Stomach smooth muscle (tissue), 2 donors: ENCODE results near the gene CD52.
"Not testable (repeated sequence)": the region's sequence is repeated elsewhere in the genome, so short reads cannot be mapped to it uniquely, and the experiment has no call there.

Experiments
- H3K27ac ChIP-seq: one replicate; pipeline ENCODE4 v1.7.0; 2013; ENCODE audit warnings: mild to moderate bottlenecking, low read length, inconsistent platforms
- H3K27me3 ChIP-seq, 2 donors: one replicate each; pipeline ENCODE4 v1.7.0; 2013; ENCODE audit warnings: low read length in 2 of 2; ENCODE audit not compliant: insufficient read depth in 2 of 2, control insufficient read depth in 1 of 2
- H3K36me3 ChIP-seq, 2 donors: one replicate each; pipeline ENCODE4 v1.7.0; 2013; ENCODE audit warnings: low read length in 2 of 2; ENCODE audit not compliant: control insufficient read depth in 2 of 2, insufficient read depth in 2 of 2
- H3K4me1 ChIP-seq: one replicate; pipeline ENCODE4 v1.7.0; 2013; ENCODE audit warnings: low read length; ENCODE audit not compliant: control insufficient read depth, insufficient read depth
- H3K4me3 ChIP-seq, 2 donors: one replicate each; pipeline ENCODE4 v1.7.0; 2013; ENCODE audit warnings: low read length in 2 of 2
- H3K9ac ChIP-seq, 2 donors: one replicate each; pipeline ENCODE4 v1.7.0; 2013; ENCODE audit warnings: low read length in 2 of 2, mild to moderate bottlenecking in 1 of 2
- H3K9me3 ChIP-seq, 2 donors: one replicate each; pipeline ENCODE4 v1.7.0; 2013; ENCODE audit warnings: low read length in 2 of 2; ENCODE audit not compliant: control insufficient read depth in 2 of 2
- donor health status: healthy.
- donor health status: Pancreatic carcinoma.

CD52 gene

DNA sequence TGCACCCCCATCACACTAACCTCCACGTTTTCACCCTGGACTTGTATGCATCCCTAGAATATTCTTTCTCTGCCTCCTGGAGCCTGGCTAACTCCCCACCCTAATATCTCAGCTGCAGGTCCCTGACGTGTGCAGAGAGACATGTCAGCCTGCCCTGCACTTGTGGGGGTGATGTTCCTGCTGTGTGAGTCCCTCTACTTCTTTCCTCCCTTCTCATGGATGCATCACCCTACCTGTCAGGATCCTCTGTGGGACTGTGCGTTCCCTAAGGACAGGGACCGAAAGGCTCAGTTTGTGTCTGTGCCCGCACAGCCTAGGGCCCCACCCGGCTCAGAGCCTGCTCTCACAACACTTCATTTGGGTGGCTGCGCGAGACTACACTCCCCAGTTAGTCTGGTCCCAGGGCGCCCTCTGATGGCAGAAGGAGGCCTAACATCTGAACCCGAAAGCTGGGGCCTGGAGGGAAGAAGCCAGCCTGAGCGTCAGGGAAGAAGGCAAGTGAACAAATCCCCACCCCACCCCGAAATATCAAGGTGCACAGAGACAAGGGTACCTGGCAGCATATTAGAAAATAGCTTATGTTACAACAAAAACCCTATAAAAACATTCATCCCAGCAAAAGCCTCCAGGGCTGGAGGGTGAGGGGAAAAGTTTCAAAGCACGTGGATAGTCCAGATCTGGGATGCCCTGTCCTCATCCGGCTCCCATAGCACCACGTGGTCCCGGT is 3.7 kb downstream of the CD52 start:
- Histone ChIP-seq H3K9ac (peak overlapping the region; percentile 37 to 58), H3K27me3 (peaks cover 4 to 7% of the 10 kb centered on the region in 2 donors), H3K4me1 (peaks cover 7% of the 10 kb centered on the region), H3K9me3 (no peaks in the 10 kb centered on the region), H3K27ac (no peak overlapping the region), H3K4me3 (peak overlapping the region in 1 of 2 donors; percentile 47), H3K36me3 (no peaks in the 10 kb centered on the region)

- H3K9ac ChIP-seq: peak overlapping the region; percentile 37 to 58
- no peaks in the 10 kb centered on the region for H3K9me3 ChIP-seq
- peaks cover 7% of the 10 kb centered on the region for H3K4me1 ChIP-seq
- no peaks in the 10 kb centered on the region for H3K36me3 ChIP-seq
- no peak overlapping the region for H3K4me3 ChIP-seq
- peaks cover 4 to 7% of the 10 kb centered on the region in 2 donors for H3K27me3 ChIP-seq
- no peak overlapping the region for H3K27ac ChIP-seq
Observed at GRCh38 chr1:26322042-26322331, 4.2 kb downstream of the CD52 start.

GRCh38 chr1:26323382-26323781 is 5.6 kb downstream of the CD52 start:
- Histone ChIP-seq H3K4me1 (peaks cover 7% of the 10 kb centered on the region), H3K4me3 (no peak overlapping the region), H3K36me3 (no peaks in the 10 kb centered on the region)

DNA sequence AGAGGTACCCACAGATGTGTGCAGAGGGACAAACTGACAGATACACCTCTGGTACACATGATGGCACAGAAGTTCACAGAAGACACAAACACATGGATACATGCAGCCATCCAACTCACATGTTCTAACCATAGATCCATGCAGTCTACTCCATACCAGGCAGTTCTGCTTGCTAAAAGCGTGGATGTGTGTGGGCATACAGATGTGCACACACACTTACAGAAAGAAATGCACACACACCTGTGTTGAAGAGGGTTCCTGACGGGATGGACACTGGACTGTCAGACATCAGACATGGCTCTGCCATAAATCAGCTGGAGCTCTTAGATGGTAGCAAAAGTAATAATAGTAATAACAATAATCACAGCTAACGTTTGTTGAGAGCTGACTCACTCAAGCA is 6.8 kb downstream of the CD52 start:
- Histone ChIP-seq H3K36me3 (no peaks in the 10 kb centered on the region), H3K27ac (no peak overlapping the region), H3K4me3 (no peak overlapping the region), H3K4me1 (peaks cover 7% of the 10 kb centered on the region), H3K27me3 (peaks cover 4 to 7% of the 10 kb centered on the region in 2 donors), H3K9ac (no peak overlapping the region), H3K9me3 (no peaks in the 10 kb centered on the region)

More at GRCh38 chr1:26323382-26323781, 5.6 kb downstream of the CD52 start:
- Histone ChIP-seq H3K9me3 (no peaks in the 10 kb centered on the region), H3K27me3 (peaks cover 4 to 7% of the 10 kb centered on the region in 2 donors), H3K27ac (no peak overlapping the region), H3K9ac (no peak overlapping the region)

GRCh38 chr1:26327956-26328362 is 10.2 kb downstream of the CD52 start:
- H3K9ac ChIP-seq: no peak overlapping the region

DNA sequence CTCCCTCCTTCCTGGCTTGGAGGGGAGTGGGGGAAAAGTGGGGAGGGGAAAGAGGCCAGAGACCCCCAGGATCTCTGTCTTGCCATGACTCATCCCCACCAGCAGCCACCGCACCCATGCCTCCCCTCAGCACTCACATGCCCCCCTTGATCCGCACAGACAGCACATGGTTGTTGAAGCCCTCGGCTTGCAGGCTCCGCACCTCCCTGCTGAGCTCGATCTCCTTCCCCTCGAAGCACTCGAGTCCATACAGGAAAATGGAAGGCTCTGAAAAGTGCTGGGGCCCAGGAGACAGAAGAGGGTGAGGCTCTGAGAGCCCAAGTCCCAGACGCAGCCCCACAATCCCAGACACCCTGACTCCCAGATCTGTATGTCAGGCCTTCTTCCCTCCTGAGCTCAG is 10.8 kb downstream of the CD52 start:
- Histone ChIP-seq H3K4me1 (no peaks in the 10 kb centered on the region), H3K9ac (no peak overlapping the region), H3K27me3 (peaks cover 6 to 17% of the 10 kb centered on the region in 2 donors), H3K4me3 (no peak overlapping the region), H3K9me3 (no peaks in the 10 kb centered on the region), H3K36me3 (no peaks in the 10 kb centered on the region), H3K27ac (no peak overlapping the region)

More at GRCh38 chr1:26327956-26328362, 10.2 kb downstream of the CD52 start:
- peaks cover 4 to 14% of the 10 kb centered on the region in 2 donors for H3K27me3 ChIP-seq
- no peak overlapping the region for H3K4me3 ChIP-seq
- no peaks in the 10 kb centered on the region for H3K4me1 ChIP-seq
- no peak overlapping the region for H3K27ac ChIP-seq
- H3K36me3 ChIP-seq: no peaks in the 10 kb centered on the region
- no peaks in the 10 kb centered on the region for H3K9me3 ChIP-seq

- not testable (repeated sequence) for H3K4me3 ChIP-seq, H3K4me1 ChIP-seq, H3K36me3 ChIP-seq, H3K9me3 ChIP-seq, H3K27ac ChIP-seq, H3K9ac ChIP-seq
- H3K27me3 ChIP-seq: peaks cover 11 to 23% of the 10 kb centered on the region in 2 donors
Observed at GRCh38 chr1:26329380-26329779, 11.6 kb downstream of the CD52 start.

GRCh38 chr1:26330276-26330675 is 12.5 kb downstream of the CD52 start:
- Histone ChIP-seq H3K27me3 (peaks cover 18 to 24% of the 10 kb centered on the region in 2 donors), H3K4me3 (no peak overlapping the region), H3K9ac (no peak overlapping the region), H3K36me3 (no peaks in the 10 kb centered on the region), H3K27ac (no peak overlapping the region), H3K4me1 (no peaks in the 10 kb centered on the region), H3K9me3 (no peaks in the 10 kb centered on the region)

DNA sequence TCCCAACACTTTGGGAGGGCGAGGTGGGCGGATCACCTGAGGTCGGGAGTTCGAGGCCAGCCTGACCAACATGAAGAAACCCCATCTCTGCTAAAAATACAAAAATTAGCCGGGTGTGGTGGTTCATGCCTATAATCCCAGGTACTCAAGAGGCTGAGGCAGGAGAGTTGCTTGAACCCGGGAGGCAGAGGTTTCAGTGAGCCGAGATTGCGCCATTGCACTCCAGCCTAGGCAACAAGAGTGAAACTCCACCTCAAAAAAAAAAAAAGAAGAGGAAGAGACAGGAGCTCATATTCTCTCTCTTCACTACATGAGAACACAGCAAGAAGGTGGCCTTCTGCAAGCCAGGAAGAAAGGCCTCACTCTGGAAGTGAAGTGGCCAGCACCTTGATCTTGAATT is 15.6 kb downstream of the CD52 start:
- peaks cover 27 to 33% of the 10 kb centered on the region in 2 donors for H3K27me3 ChIP-seq
- H3K4me3 ChIP-seq, H3K9me3 ChIP-seq, H3K27ac ChIP-seq, H3K36me3 ChIP-seq, H3K9ac ChIP-seq: not testable (repeated sequence)
- H3K4me1 ChIP-seq: peaks cover 13% of the 10 kb centered on the region

GRCh38 chr1:26335774-26336476 is 18.2 kb downstream of the CD52 start:
- H3K9me3 ChIP-seq: no peaks in the 10 kb centered on the region
- H3K27ac ChIP-seq: no peak overlapping the region
- H3K9ac ChIP-seq: no peak overlapping the region
- H3K4me1 ChIP-seq: peaks cover 13% of the 10 kb centered on the region
- H3K36me3 ChIP-seq: no peaks in the 10 kb centered on the region
- peak overlapping the region; percentile 53 to 67 for H3K4me3 ChIP-seq
- H3K27me3 ChIP-seq: peaks cover 25 to 29% of the 10 kb centered on the region in 2 donors
